ENCODE data around the gene PRKCQ.

The PRKCQ gene

DNA sequence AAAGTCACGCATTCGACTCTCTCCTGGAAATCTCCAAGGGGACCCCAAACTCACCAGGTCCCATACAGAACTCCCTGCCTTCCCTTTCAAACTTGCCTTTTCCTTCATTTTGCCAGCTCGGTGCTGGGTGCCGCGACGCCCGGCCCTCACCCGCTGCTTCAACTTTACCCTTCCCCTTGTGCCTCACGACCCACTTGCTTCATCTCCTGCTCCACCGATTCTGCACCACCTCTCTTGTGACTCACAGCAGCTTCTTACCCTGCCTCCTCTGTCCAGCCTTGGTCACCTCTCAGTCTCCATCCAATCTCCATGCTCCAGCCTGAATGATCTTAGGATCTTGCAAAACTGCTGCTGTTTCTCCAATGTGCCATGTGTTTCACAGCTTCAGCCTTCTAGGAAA lies 59.9 kb downstream of the PRKCQ start:
- DNase-seq (ENCODE audit: low read depth): no peak

GRCh38 chr10:6518791-6519429 lies 61.2 kb downstream of the PRKCQ start:
- DNase-seq (ENCODE audit: low read depth): no peak

GRCh38 chr10:6516929-6517284 lies 63.2 kb downstream of the PRKCQ start:
- DNase-seq (ENCODE audit: low read depth): no peak

DNA sequence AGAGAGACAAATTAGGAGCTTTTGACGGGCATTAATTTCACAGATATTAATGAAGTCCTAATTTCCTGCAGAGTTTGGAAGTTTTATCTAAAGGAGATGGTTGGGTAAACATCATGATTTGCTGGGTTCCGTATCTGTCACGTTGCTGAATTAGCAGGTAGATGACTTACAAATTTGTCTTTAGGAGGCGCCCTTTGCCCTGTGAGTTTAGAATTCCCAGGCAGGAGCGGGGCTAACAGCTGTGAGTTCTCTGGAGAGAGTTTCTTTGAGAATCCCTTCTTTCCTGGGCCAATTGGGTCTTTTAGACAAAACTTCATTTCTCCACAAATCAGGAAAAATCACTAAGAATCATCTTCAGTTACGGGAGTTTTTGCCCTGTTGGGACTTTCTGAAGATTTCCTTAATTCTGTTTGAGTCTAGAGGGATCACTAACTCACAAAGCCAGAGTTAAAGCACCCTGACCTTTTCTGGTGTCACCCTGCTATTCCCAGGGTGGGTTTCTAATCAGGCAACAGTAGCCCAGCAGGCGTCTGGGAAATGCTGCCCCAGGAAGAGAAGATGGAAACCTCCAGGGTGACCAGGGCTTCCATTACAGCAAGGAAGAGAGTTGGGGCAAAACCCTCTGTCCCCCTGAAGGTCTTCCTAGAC lies 63.7 kb downstream of the PRKCQ start:
- no peak for DNase-seq (ENCODE audit: low read depth)

DNA sequence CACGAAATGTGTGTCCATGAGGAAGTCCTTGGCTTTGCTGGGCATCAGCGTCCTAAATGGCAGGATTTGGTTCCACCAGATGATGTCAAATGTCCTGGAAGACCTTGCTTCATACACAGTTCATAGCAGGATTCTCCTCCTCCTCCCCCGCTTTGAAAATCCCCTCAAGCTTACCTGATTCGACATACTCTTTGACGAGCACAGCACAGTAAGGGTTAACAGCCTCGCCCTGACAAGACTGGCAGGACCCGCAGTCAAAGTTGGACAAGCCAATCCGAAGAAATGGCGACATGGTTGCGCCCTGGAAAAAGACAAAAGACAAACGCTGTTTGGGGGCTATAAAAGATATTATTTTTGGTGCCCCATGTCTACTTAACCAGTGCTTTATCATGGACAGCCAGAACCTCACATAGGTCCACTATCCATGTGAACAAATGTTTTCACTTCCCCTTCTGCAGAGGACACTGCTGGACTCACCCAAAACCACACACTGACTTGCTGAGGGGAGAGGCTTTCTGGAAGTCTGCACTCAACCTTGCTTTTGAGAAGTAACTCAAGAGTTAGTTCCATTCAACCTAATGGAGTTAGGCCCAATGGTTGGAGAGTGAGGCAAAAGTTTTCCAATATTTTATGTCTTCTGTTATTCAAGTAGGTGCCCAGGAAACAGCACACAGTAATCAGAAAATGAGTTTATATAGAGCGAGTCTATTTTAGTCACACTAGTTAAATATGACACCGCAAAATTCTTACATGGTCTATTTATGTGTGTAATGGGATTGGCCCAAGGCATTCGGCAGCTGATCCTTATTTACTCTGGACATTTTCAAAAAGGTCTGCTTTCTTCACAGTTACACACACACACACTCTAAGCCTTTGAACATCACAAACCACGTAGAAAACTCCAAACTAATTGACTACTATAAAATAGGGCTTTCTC lies 65.0 kb downstream of the PRKCQ start:
- DNase-seq (ENCODE audit: low read depth): no peak

GRCh38 chr10:6514180-6514579 lies 65.9 kb downstream of the PRKCQ start:
- no peak for DNase-seq (ENCODE audit: low read depth)

DNA sequence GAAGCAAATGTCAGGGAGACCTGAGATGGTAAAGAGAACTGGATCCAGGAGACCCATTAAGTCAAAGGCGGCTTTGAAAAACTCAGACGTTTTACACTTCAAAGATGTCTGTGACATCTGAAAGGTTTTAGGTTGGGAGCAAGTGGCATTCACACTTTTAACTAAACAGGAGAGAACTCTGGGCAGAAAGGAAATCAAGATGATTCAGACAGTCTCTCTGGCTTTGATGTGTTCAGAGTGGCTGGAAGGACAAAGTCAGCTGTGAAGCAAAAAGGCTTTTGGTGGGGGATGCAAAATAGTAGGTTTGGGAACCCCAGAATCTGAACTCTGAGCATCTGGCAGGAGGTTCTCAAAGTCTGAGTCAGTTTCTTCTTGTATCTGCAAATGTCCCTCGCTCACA lies 66.6 kb downstream of the PRKCQ start:
- no peak for DNase-seq (ENCODE audit: low read depth)

- no peak for DNase-seq (ENCODE audit: low read depth)
These were observed 67.9 kb downstream of the PRKCQ start for GRCh38 chr10:6512182-6512581.

DNA sequence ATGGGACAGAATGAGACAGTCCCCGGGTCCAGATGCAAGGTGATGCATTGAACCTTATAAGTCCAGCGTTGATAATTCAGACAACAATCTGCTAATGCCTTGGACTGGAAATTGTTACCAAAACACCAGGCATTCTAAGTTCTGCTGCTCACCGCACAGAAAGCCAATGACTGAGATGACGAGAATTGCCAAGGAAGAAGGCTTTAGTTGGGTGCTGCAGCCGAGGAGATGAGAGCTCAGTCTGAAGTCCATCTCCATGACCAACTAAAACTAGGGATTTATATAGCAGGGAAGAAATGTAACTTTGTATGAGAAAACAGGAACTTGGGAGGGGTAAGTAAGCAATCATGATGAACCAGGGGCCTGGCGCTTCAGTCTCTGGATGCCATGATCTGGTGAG lies 68.7 kb downstream of the PRKCQ start:
- no peak for DNase-seq (ENCODE audit: low read depth)

DNA sequence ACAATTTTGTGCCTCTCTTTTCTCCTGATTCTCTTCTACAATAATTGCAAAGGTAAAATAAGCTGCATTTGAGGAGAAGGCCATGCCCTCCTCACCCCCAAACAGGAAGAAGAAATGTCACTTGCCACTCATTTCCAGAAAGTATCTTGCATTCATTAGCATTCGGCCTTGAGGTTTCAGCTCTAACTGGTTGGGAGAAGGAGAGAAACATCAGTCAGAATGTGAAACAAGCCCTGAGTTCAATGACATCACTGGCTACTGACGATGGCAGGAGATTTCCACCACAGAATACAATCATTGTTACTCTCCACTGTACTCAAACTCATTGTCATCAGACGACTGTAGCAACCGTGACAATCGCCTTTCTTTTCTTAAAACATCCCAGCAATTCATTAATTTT lies 72.8 kb downstream of the PRKCQ start:
- no peak for DNase-seq (ENCODE audit: low read depth)

- no peak for DNase-seq (ENCODE audit: low read depth)
These were observed 74.8 kb downstream of the PRKCQ start for GRCh38 chr10:6505300-6505699.

DNA sequence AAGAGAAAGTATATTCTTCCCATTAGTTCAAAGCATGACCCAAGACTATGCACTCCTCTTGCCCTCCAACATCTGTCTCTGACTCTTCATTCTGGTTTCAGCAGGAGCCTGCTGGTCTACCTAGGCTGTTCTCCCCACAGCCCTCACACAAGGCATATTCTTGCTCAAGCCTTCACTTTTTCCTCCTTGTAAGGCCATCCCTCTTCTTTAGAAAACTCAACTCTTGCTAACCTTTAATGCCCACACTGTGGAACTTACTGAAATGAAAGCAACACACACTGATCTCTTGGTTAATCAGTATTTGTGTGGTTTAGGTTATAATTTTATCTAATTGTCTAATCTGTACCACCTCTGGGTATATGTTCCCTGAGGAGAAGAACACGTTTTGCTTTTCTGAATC lies 75.8 kb downstream of the PRKCQ start:
- DNase-seq (ENCODE audit: low read depth): no peak

DNA sequence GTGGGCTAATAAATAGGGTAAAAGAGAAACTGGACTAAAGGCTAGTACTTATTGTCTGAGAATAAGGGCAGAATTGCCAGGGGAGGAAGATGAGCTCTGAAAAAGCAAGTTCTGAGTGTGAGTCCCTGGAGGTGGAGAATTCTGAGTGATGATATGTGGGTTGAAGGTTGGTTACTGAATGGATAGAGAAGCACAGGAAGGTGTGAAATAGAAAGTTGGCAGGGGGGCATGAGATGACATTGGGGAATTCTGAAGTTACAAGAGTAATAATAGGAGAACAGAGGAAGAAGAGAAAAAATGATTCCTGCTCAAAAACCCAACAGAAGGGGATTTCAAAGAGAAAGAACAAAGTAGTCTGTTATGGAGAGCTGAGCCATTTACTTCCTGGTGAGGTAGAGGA lies 76.9 kb downstream of the PRKCQ start:
- DNase-seq (ENCODE audit: low read depth): no peak

DNA sequence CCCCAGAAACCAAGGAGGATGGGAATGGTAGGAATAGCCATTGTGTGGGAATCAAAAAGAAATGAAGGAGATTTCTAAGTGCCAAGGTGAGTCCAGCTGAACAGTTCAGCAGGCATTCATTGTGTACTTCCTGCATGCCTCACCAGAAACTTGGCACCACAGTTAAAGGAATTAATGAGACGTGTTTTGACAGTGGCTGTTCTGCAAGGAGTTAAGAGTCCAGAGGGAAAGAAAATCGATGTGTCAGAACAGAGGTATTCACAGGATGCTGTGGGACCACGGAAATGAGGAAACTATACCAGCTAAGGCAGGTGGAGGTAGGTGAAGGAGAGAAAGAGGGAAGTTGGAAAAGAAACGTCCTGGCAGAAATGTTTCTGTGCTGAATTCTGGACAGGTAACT lies 78.1 kb downstream of the PRKCQ start:
- no peak for DNase-seq (ENCODE audit: low read depth)

GRCh38 chr10:6499974-6500373 lies 80.1 kb downstream of the PRKCQ start:
- DNase-seq (ENCODE audit: low read depth): no peak

DNA sequence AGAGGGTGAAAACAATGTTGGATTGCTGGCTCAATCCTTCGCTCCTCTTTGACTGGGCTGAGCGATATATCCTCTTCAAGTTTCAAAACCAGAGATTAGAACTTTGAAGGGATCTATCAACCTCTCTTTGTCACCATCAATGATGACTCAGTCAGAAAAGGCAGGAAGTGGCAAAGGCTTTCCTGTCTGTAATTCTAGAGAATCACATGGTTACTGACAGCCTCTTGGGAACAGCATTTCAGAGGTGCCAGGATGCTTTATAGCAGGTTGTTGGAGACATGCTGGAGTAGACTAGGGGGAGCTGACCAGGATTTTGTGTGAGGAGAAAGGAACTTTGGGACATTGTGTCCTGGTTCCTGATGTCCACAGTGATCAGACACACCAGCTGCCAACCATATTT lies 81.3 kb downstream of the PRKCQ start:
- no peak for DNase-seq (ENCODE audit: low read depth)

DNA sequence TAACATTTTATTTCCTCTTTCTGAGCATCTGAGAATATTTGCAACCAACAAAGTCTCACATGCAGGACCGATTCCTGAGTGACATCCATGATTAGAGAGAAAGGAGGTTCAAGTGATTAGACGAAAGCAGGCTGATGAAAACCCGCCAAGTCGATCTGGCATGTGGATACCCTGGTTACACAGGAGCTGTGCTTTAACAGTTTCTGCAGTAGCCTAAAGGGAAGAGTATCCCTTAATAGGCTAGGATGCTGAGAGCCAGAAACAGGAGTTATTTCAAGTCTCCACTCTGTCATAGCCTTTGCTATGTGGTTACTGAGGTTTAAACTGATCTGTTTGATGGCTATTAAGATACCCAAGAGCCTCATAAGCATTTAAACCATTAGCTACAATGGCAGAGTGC lies 82.5 kb downstream of the PRKCQ start:
- DNase-seq (ENCODE audit: low read depth): no peak

DNA sequence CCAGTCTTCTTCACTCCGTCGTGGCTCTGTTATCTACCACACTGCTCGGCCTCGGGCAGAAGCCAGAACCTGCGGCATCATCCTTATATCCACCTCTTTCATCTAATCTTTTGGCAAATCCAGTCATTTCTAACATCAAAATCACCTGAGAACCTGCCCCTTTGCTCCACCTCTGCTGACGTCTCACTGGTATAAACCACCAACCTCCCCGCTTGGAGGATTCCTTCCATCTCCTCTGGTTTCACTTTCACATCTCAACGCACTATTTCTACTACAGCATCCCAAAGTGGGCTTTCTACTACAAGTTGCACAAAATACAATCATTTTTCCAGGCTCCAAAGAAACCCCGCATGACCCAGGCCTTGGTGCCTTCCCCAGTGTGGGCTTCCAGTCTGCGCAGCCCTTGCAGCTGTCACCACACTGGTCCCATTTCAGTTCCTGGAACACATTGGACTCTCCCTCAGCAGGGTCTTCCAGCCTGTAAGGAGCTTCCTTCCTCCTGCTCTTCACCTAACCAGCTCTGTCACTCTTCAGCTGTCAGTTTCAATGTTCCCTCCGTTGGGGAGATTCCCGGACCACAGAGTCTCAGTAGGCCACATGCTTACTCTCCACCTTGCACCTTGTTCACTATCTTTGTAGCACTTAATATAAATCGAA lies 85.0 kb downstream of the PRKCQ start:
- DNase-seq (ENCODE audit: low read depth): no peak

DNA sequence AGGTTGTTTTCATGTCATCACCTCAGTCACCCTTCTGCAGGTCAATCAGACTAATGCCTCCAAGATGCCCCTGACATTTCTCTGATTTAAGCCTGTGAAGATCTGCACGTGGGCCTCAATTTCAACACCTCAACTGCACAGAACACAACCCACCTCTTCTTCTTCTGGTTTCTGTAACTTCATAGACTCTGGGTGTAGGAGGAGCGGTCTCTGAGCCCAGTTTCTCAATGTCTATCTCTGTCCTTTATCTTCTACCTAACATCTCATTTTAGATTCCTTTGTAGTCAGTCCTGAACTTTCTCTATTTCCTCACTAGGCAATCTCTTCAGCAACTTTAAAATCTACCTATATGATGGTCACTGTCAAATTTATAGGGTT lies 85.6 kb downstream of the PRKCQ start:
- no peak for DNase-seq (ENCODE audit: low read depth)

DNA sequence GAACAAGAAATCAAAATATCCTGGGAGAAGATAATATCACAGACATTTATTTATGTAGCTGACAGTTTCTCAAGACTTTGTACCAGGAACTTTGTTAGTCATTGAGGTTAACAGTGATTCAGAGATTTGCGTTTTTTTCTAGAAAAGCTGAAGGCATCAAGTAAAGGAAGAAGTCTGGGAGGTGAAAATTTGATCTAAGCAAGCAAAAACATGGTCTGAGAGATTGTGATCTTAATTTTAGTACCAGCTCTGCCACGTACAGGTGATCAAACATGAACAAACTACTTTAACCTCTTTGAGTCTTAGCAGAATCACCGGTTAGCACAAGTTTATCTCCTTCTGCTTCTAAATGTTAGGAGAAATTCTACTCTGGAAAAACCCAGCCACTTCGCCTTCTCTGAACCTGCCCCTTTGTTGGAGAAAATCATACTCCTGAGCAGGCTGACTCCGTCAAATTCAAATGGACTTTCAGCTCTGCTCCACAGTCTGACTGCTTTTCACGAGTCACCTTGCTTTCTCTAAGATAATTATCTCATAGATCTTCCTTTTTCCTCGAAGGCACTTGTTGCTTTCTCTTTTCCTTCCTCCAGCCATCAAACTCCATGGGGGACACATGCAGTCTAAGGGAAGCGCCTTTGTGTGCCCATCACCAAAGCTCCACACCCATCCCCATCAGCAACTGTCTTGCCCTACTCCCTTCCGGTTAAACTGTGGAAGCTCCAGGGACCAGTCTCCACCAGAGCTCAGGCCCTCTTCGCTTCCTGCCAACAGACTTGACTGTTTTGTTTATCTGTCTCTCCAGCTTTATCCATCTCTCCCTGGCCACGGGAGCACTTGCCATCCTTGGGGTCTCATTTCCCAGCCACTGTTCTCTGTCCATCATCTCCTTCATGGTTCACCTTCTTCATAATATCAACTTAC lies 86.3 kb downstream of the PRKCQ start:
- DNase-seq (ENCODE audit: low read depth): peak; percentile 77

- DNase-seq (ENCODE audit: low read depth): no peak
These were observed 87.2 kb downstream of the PRKCQ start for GRCh38 chr10:6492896-6493295.
